SK-N-SH (cell line): Measurements from ENCODE around the gene DCP2. TPM values are rescaled to one million over a fixed set of nuclear protein-coding genes. Genes with fewer than 3 reads are reported as not detected.

Experiments used
- CTCF ChIA-PET: fragments of 300-600, 350-600 bp; formaldehyde crosslinking; extraction: SDS; loops from one replicate; lab custom pipeline; 2021; lab: Yijun Ruan, JAX
- POLR2A ChIA-PET: fragments of 350-600 bp; sonication (Branson Sonifier 250); formaldehyde crosslinking; extraction: SDS; loops from one replicate; lab custom pipeline; 2020; ENCODE audit warnings: antibody characterized with exemption, inconsistent platforms; lab: Yijun Ruan, JAX
- DNase-seq: peaks from one replicate; pipeline ENCODE4 v3.0.0; 2012
- H2AFZ ChIP-seq: fragments of 200-600 bp; sonication (generic); 2 replicates; pipeline ENCODE4 v1.8.1; 2016; ENCODE audit warnings: antibody characterized with exemption, mild to moderate bottlenecking, low read depth
- H3F3A ChIP-seq: fragments of 200-600 bp; sonication (generic); replicated peaks from 2 replicates; pipeline ENCODE3; 2016; ENCODE audit warnings: antibody characterized with exemption, mild to moderate bottlenecking; ENCODE audit not compliant: insufficient read depth
- H3K27ac ChIP-seq, 2 experiments: fragments of 200-500 bp in 1 of 2; fragments of 200-600 bp in 1 of 2; sonication (Bioruptor generic) in 1 of 2; sonication (generic), shearing (Covaris generic) in 1 of 2; 2 replicates each; pipeline versions ENCODE4 v1.5.1 to v1.6.1; 2014 to 2016; ENCODE audit warnings: low read depth in 2 of 2, inconsistent platforms in 1 of 2, low read length in 1 of 2, mild to moderate bottlenecking in 1 of 2, mixed read lengths in 1 of 2
- H3K27me3 ChIP-seq: fragments of 200-600 bp; sonication (generic), shearing (Covaris generic); 2 replicates; pipeline ENCODE4 v1.6.1; 2016; ENCODE audit warnings: mixed run types; ENCODE audit not compliant: insufficient read depth
- H3K36me3 ChIP-seq, 2 experiments: fragments of 200-500 bp in 1 of 2; fragments of 200-600 bp in 1 of 2; sonication (Bioruptor generic) in 1 of 2; sonication (generic) in 1 of 2; replicated peaks in 1 of 2; 2 replicates each; pipeline versions ENCODE3 to v1.5.1; 2014 to 2016; ENCODE audit warnings: low read length in 1 of 2, mild to moderate bottlenecking in 1 of 2; ENCODE audit not compliant: insufficient read depth in 2 of 2, control insufficient read depth in 1 of 2
- H3K4me1 ChIP-seq, 2 experiments: fragments of 200-500 bp in 1 of 2; fragments of 200-600 bp in 1 of 2; sonication (Bioruptor generic) in 1 of 2; sonication (generic), shearing (Covaris generic) in 1 of 2; 2 replicates each; pipeline versions ENCODE4 v1.5.1 to v1.6.1; 2014 to 2016; ENCODE audit warnings: low read depth in 1 of 2, low read length in 1 of 2, mixed run types in 1 of 2; ENCODE audit not compliant: insufficient read depth in 2 of 2, control insufficient read depth in 1 of 2
- H3K4me2 ChIP-seq: fragments of 200-600 bp; sonication (generic), shearing (Covaris generic); 2 replicates; pipeline ENCODE4 v1.6.1; 2017; ENCODE audit warnings: mixed run types
- H3K4me3 ChIP-seq, 2 experiments: fragments of 200-500 bp in 1 of 2; fragments of 200-600 bp in 1 of 2; sonication (Bioruptor generic) in 1 of 2; sonication (generic), shearing (Covaris generic) in 1 of 2; 2 replicates each; pipeline versions ENCODE4 v1.5.1 to v1.8.1; 2014 to 2016; ENCODE audit warnings: low read depth in 2 of 2, inconsistent platforms in 1 of 2, low read length in 1 of 2, mild to moderate bottlenecking in 1 of 2, mixed read lengths in 1 of 2, moderate library complexity in 1 of 2
- H3K79me2 ChIP-seq: fragments of 200-600 bp; sonication (generic); 2 replicates; pipeline ENCODE4 v1.8.1; 2017; ENCODE audit warnings: mild to moderate bottlenecking; ENCODE audit not compliant: insufficient read depth
- H3K9ac ChIP-seq: fragments of 200-600 bp; sonication (generic); 2 replicates; pipeline ENCODE4 v1.6.1; 2017; ENCODE audit warnings: mixed run types
- H3K9me2 ChIP-seq: fragments of 200-600 bp; sonication (generic); 2 replicates; pipeline ENCODE4 v1.6.1; 2017; ENCODE audit warnings: mixed run types
- H3K9me3 ChIP-seq: fragments of 200-600 bp; sonication (generic); 2 replicates; pipeline ENCODE4 v1.6.1; 2017; ENCODE audit warnings: mixed run types, mild to moderate bottlenecking, moderate library complexity
- H4K20me1 ChIP-seq: fragments of 200-600 bp; sonication (generic); 2 replicates; pipeline ENCODE4 v1.6.1; 2017; ENCODE audit warnings: mild to moderate bottlenecking, mixed run types; ENCODE audit not compliant: insufficient read depth
- CHD2 ChIP-seq: fragments of 150-350 bp; IDR thresholded peaks from 2 replicates; pipeline ENCODE4 v1.6.1; 2018; ENCODE audit warnings: low read length; ENCODE audit not compliant: partially characterized antibody
- CTCF ChIP-seq: fragments of 200-600 bp; sonication (generic); IDR thresholded peaks from 2 replicates; pipeline ENCODE4 v1.6.1; 2017; ENCODE audit warnings: antibody characterized with exemption, mild to moderate bottlenecking, moderate library complexity
- FOXM1 ChIP-seq: IDR thresholded peaks from 2 replicates; pipeline ENCODE4 v1.4.0; 2012; ENCODE audit warnings: low read depth, mild to moderate bottlenecking
- GABPA ChIP-seq: IDR thresholded peaks from 2 replicates; pipeline ENCODE4 v1.4.0; 2012; ENCODE audit warnings: low read depth, mild to moderate bottlenecking
- GATA2 ChIP-seq: sonication (generic); formaldehyde crosslinking; IDR thresholded peaks from 2 replicates; pipeline ENCODE4 v1.5.0; 2020; ENCODE audit warnings: mild to moderate bottlenecking, missing genetic modification reagents
- IRF3 ChIP-seq: fragments of 150-350 bp; IDR thresholded peaks from 2 replicates; pipeline ENCODE4 v1.6.1; 2016; ENCODE audit warnings: mild to moderate bottlenecking, low read depth, low read length
- JUND ChIP-seq: IDR thresholded peaks from 2 replicates; pipeline ENCODE4 v1.4.0; 2012
- MEF2A ChIP-seq: IDR thresholded peaks from 2 replicates; pipeline ENCODE4 v1.4.0; 2012; ENCODE audit warnings: low read depth, borderline replicate concordance
- MXI1 ChIP-seq: IDR thresholded peaks from 2 replicates; pipeline ENCODE4 v1.6.1; 2012; ENCODE audit warnings: mild to moderate bottlenecking, low read depth, low read length, improper control_type of control experiment
- NFIC ChIP-seq: IDR thresholded peaks from 2 replicates; pipeline ENCODE4 v1.4.0; 2012; ENCODE audit warnings: borderline replicate concordance
- NRF1 ChIP-seq: IDR thresholded peaks from 2 replicates; pipeline ENCODE4 v1.6.1; 2012; ENCODE audit warnings: low read depth, mild to moderate bottlenecking, low read length
- RAD21 ChIP-seq: IDR thresholded peaks from 2 replicates; pipeline ENCODE4 v1.6.1; 2012; ENCODE audit warnings: mild to moderate bottlenecking, low read length
- RCOR1 ChIP-seq: fragments of 150-350 bp; IDR thresholded peaks from 2 replicates; pipeline ENCODE4 v1.6.1; 2017; ENCODE audit warnings: antibody characterized with exemption, low read length
- REST ChIP-seq: IDR thresholded peaks from 2 replicates; pipeline ENCODE4 v1.6.1; 2012; ENCODE audit warnings: mild to moderate bottlenecking, low read depth, low read length, moderate library complexity
- RFX5 ChIP-seq: IDR thresholded peaks from 2 replicates; pipeline ENCODE4 v1.6.1; 2012; ENCODE audit warnings: mild to moderate bottlenecking, improper control_type of control experiment, low read length
- SMC3 ChIP-seq: IDR thresholded peaks from 2 replicates; pipeline ENCODE4 v1.6.1; 2012; ENCODE audit warnings: low read depth, low read length, improper control_type of control experiment
- TAF1 ChIP-seq: IDR thresholded peaks from 2 replicates; pipeline ENCODE4 v1.6.1; 2012; ENCODE audit warnings: low read depth, mild to moderate bottlenecking, low read length, moderate library complexity, borderline replicate concordance
- USF2 ChIP-seq: fragments of 150-350 bp; IDR thresholded peaks from 2 replicates; pipeline ENCODE4 v1.6.1; 2017; ENCODE audit warnings: antibody characterized with exemption, low read length, low read depth, borderline replicate concordance
- YY1 ChIP-seq: IDR thresholded peaks from 2 replicates; pipeline ENCODE4 v1.4.0; 2012; ENCODE audit warnings: low read depth, mild to moderate bottlenecking
- WGBS: methylation state at CpG from one replicate; pipeline ENCODE4 v1.1.6; 2017; ENCODE audit warnings: low lambda C conversion rate; 5-methylcytosine and 5-hydroxymethylcytosine counted together
- polyA plus RNA-seq, 3 experiments: library from polyadenylated mRNA; depleted of rRNA; stranded (reverse); fragments of >200 nt; gene quantifications; 2 replicates each; pipeline ENCODE4 v1.2.3, GENCODE V29; 2012

Gene DCP2
- polyA plus RNA-seq, 1 of the 3 experiments (the other 2 are of a cell fraction), result 6.0 TPM

- TF ChIP-seq MXI1, result no peak
- TF ChIP-seq USF2, result no peak
- TF ChIP-seq GABPA, result no peak
- no peak for TF ChIP-seq RFX5
Measured at GRCh38 chr5:112929336-112930081, 47.1 kb upstream of the DCP2 start (continued).

GRCh38 chr5:112930082-112930344, 46.6 kb upstream of the DCP2 start:
- no peak overlapping the region for H2AFZ ChIP-seq
- H3K9me3 ChIP-seq, result no peaks in the 10 kb centered on the region
- no peaks in the 10 kb centered on the region for H3K27me3 ChIP-seq
- no peaks in the 10 kb centered on the region for H3K9me2 ChIP-seq
- H3F3A ChIP-seq, result no peaks in the 10 kb centered on the region
- no peak overlapping the region for H3K4me2 ChIP-seq
- H3K79me2 ChIP-seq, result no peaks in the 10 kb centered on the region
- H3K27ac ChIP-seq, result no peak overlapping the region
- CTCF ChIA-PET, result no interaction called here
- H3K4me1 ChIP-seq, result peaks cover 0 to 2% of the 10 kb centered on the region in 2 experiments; a peak in 2 of 4 replicates
- POLR2A ChIA-PET, result no interaction called here
- 93% methylated on average over 1 of the region's 1 CpG for WGBS
- H3K9ac ChIP-seq, result no peak overlapping the region
- H4K20me1 ChIP-seq, result no peaks in the 10 kb centered on the region
- DNase-seq, result no peak
- no peak overlapping the region for H3K4me3 ChIP-seq
- H3K36me3 ChIP-seq, result no peaks in the 10 kb centered on the region
- TF ChIP-seq IRF3 (no peak), MXI1 (no peak), FOXM1 (no peak), CHD2 (no peak), RFX5 (no peak), NRF1 (no peak), YY1 (no peak)

GRCh38 chr5:112931473-112931872, 45.1 kb upstream of the DCP2 start:
- Histone ChIP-seq H3K9ac (no peak overlapping the region), H3K27ac (no peak overlapping the region), H4K20me1 (no peaks in the 10 kb centered on the region), H3K27me3 (no peaks in the 10 kb centered on the region), H3K9me3 (no peaks in the 10 kb centered on the region), H3K4me1 (peaks cover 0 to 2% of the 10 kb centered on the region in 2 experiments; a peak in 2 of 4 replicates), H3K4me2 (no peak overlapping the region), H3F3A (no peaks in the 10 kb centered on the region), H3K4me3 (no peak overlapping the region), H2AFZ (no peak overlapping the region), H3K79me2 (no peaks in the 10 kb centered on the region), H3K36me3 (no peaks in the 10 kb centered on the region), H3K9me2 (no peaks in the 10 kb centered on the region)
- 17% methylated on average over 2 of the region's 2 CpGs for WGBS
- POLR2A ChIA-PET, result no interaction called here
- DNase-seq, result no peak
- CTCF ChIA-PET, result interaction anchor here (0.9 kb wide), 1 partner anchor 8 kb away, joined by 3 read pairs; no protein-coding TSS in a partner anchor
- TF ChIP-seq GATA2 (CRISPR knock-in tag), result no peak
- no peak for TF ChIP-seq CTCF
- no peak for TF ChIP-seq SMC3
- TF ChIP-seq NFIC, result peak; percentile 68; the same call in 1 of the 2 replicates
- no peak for TF ChIP-seq REST
- no peak for TF ChIP-seq MEF2A
- TF ChIP-seq JUND, result peak; percentile 61
- TF ChIP-seq RAD21, result no peak
- no peak for TF ChIP-seq TAF1
- TF ChIP-seq CHD2, result no peak
- TF ChIP-seq RCOR1, result no peak
